ENCODE results near the gene MAP3K7CL.
"Not testable (repeated sequence)": the region's sequence is repeated elsewhere in the genome, so short reads cannot be mapped to it uniquely, and the experiment has no call there.

DNA sequence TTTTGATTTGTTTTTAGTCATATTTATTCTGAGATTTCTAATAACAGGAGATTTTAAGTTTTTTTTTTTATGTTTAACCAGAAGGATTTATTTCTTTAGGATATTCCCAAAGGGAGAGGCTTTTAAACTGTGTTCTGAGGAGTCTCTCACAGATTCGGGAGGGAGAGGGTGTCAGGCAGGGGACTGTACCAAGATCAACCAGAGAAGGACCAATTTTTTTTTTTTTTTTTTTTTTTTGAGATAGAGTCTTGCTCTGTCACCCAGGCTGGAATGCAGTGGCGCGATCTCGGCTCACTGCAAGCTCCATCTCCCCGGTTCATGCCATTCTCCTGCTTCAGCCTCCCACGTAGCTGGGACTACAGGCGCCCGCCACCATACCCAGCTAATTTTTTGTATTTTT is 37.0 kb downstream of the MAP3K7CL start:
- TF ChIP-seq EZH2 (IDR thresholded peaks at IDR 0.05; ENCODE audit: borderline replicate concordance); CTCF (IDR thresholded peaks at IDR 0.05; ENCODE audit: poor library complexity); EZH2phosphoT487 (IDR thresholded peaks at IDR 0.05; ENCODE audit: low read depth, severe bottlenecking, unreplicated experiment): not testable (repeated sequence)
